GM10847 (cell line): ENCODE data around the gene ZNF521.

ENCODE experiments used
- POLR2A ChIP-seq: IDR thresholded peaks from 2 replicates; pipeline ENCODE4 v1.6.1; 2011; ENCODE audit not compliant: insufficient read length; ENCODE audit errors: extremely low read depth

ZNF521 gene

GRCh38 chr18:25029802-25030201 lies 322.2 kb downstream of the ZNF521 start:
- no peak for TF ChIP-seq POLR2A

- no peak for TF ChIP-seq POLR2A
Measured at GRCh38 chr18:25019931-25020330, 332.0 kb downstream of the ZNF521 start.

- no peak for TF ChIP-seq POLR2A
Measured at GRCh38 chr18:25019086-25019860, 332.7 kb downstream of the ZNF521 start.

- no peak for TF ChIP-seq POLR2A
Measured at GRCh38 chr18:25016666-25017065, 335.3 kb downstream of the ZNF521 start.

- TF ChIP-seq POLR2A: no peak
Measured at GRCh38 chr18:25016181-25016580, 335.8 kb downstream of the ZNF521 start.
